Endothelial cell of umbilical vein (primary cell): Measurements from ENCODE around the gene XPO5. TPM values are rescaled to one million over a fixed set of nuclear protein-coding genes. Genes with fewer than 3 reads are reported as not detected.
A peak's percentile ranks its signal among the peaks of the same experiment; 100 is the strongest.

Source experiments
- BruUV-seq: library from RNA; stranded (reverse); fragments of 400-500 nt; replicated peaks from 2 replicates; lab custom pipeline; 2021; lab: Mats Ljungman, UMichigan
- CTCF ChIA-PET: fragments of 300-600, 350-600 bp; sonication (Branson Sonifier 250); formaldehyde crosslinking; loops from one replicate; lab custom pipeline; 2021; ENCODE audit warnings: antibody characterized with exemption, inconsistent platforms; lab: Charles Lee
- POLR2A ChIA-PET: fragments of 300-600, 350-600 bp; sonication (Branson Sonifier 250); formaldehyde crosslinking; loops from one replicate; lab custom pipeline; 2021; ENCODE audit warnings: antibody characterized with exemption, inconsistent platforms; lab: Charles Lee
- DNase-seq: peaks from one replicate; pipeline ENCODE4 v3.0.0-alpha.2; 2011; ENCODE audit warnings: low read depth, low spot score
- FAIRE-seq: peaks from 2 replicates; lab custom pipeline; 2011; peaks lifted over from hg19 to GRCh38; lab: Jason Lieb, UNC
- H2AFZ ChIP-seq: 2 replicates; pipeline ENCODE4 v1.6.0; 2012; ENCODE audit warnings: low read depth, low read length, control low read depth, inconsistent platforms
- H3K27ac ChIP-seq: 2 replicates; pipeline ENCODE4 v1.5.1; 2011; ENCODE audit warnings: low read depth, mild to moderate bottlenecking, control low read depth, low read length, moderate library complexity; ENCODE audit not compliant: insufficient read depth
- H3K27me3 ChIP-seq, 2 experiments: 2 replicates each; pipeline versions ENCODE4 v1.6.0 to v1.6.1; 2011; ENCODE audit warnings: low read length in 2 of 2, mixed read lengths in 1 of 2; ENCODE audit not compliant: control insufficient read depth in 2 of 2, insufficient read depth in 2 of 2
- H3K36me3 ChIP-seq, 2 experiments: 2 replicates in 1 of 2; 3 replicates in 1 of 2; pipeline ENCODE4 v1.5.1; 2011; ENCODE audit warnings: low read length in 2 of 2, mild to moderate bottlenecking in 1 of 2, moderate library complexity in 1 of 2; ENCODE audit not compliant: control insufficient read depth in 2 of 2, insufficient read depth in 2 of 2; ENCODE audit errors: extremely low read depth in 1 of 2
- H3K4me1 ChIP-seq: 3 replicates; pipeline ENCODE4 v1.5.1; 2011; ENCODE audit warnings: mild to moderate bottlenecking, low read length; ENCODE audit not compliant: control insufficient read depth, insufficient read depth; ENCODE audit errors: extremely low read depth
- H3K4me2 ChIP-seq: 2 replicates; pipeline ENCODE4 v1.6.1; 2011; ENCODE audit warnings: low read length, control low read depth, mixed read lengths; ENCODE audit not compliant: insufficient read depth
- H3K4me3 ChIP-seq, 3 experiments: fragments of 200-600 bp in 1 of 3; sonication (generic), shearing (Covaris generic) in 1 of 3; replicated peaks in 1 of 3; 2 replicates each; pipeline ENCODE4 v1.5.1; 2011 to 2016; ENCODE audit warnings: control low read depth in 3 of 3, low read length in 3 of 3, mild to moderate bottlenecking in 2 of 3, inconsistent platforms in 1 of 3, low read depth in 1 of 3, moderate library complexity in 1 of 3; ENCODE audit not compliant: insufficient read depth in 1 of 3
- H3K79me2 ChIP-seq: 2 replicates; pipeline ENCODE4 v1.6.0; 2012; ENCODE audit warnings: low read length, inconsistent platforms; ENCODE audit not compliant: control insufficient read depth, insufficient read depth
- H3K9ac ChIP-seq: replicated peaks from 2 replicates; pipeline ENCODE3; 2011; ENCODE audit warnings: low read length, control low read depth; ENCODE audit not compliant: insufficient read depth; ENCODE audit errors: extremely low read depth
- H3K9me1 ChIP-seq: replicated peaks from 3 replicates; pipeline ENCODE4 v1.6.0; 2011; ENCODE audit warnings: mild to moderate bottlenecking, low read length; ENCODE audit not compliant: control insufficient read depth, insufficient read depth; ENCODE audit errors: extremely low read depth
- H3K9me3 ChIP-seq: replicated peaks from 2 replicates; pipeline ENCODE4 v1.5.1; 2012; ENCODE audit warnings: low read length, inconsistent platforms; ENCODE audit not compliant: control insufficient read depth, insufficient read depth
- H4K20me1 ChIP-seq: replicated peaks from 2 replicates; pipeline ENCODE3; 2011; ENCODE audit warnings: mild to moderate bottlenecking, low read length; ENCODE audit not compliant: control insufficient read depth, insufficient read depth; ENCODE audit errors: extremely low read depth
- EZH2 ChIP-seq: IDR thresholded peaks from 2 replicates; pipeline ENCODE4 v1.6.1; 2012; ENCODE audit warnings: borderline replicate concordance, low read depth, mild to moderate bottlenecking, moderate library complexity, low read length, inconsistent platforms; ENCODE audit not compliant: severe bottlenecking
- FOS ChIP-seq: IDR thresholded peaks from 2 replicates; pipeline ENCODE4 v1.6.1; 2011; ENCODE audit warnings: mild to moderate bottlenecking, low read length, moderate library complexity, borderline replicate concordance; ENCODE audit not compliant: insufficient read depth
- GATA2 ChIP-seq: IDR thresholded peaks from 2 replicates; pipeline ENCODE4 v1.7.0; 2011; ENCODE audit warnings: low read depth, mild to moderate bottlenecking, moderate library complexity, mixed read lengths, low read length; ENCODE audit not compliant: insufficient read length, insufficient read depth
- JUN ChIP-seq: IDR thresholded peaks from 2 replicates; pipeline ENCODE4 v1.6.1; 2011; ENCODE audit warnings: borderline replicate concordance, low read depth; ENCODE audit not compliant: insufficient read length, insufficient read depth
- MYC ChIP-seq: IDR thresholded peaks from one replicate; pipeline ENCODE4 v1.6.1; 2011; ENCODE audit warnings: mild to moderate bottlenecking, low read depth, low read length
- POLR2A ChIP-seq: IDR thresholded peaks from 2 replicates; pipeline ENCODE4 v1.6.1; 2012; ENCODE audit warnings: low read depth, mild to moderate bottlenecking, control low read depth, low read length
- POLR2AphosphoS5 ChIP-seq: IDR thresholded peaks from 2 replicates; pipeline ENCODE4 v1.6.1; 2012; ENCODE audit warnings: low read depth, mild to moderate bottlenecking, control low read depth, low read length, moderate library complexity; ENCODE audit not compliant: insufficient read depth
- dilution Hi-C: fragments of 300-500 bp; cut with MboI; formaldehyde crosslinking; loops from one replicate; pipeline ENCODE4 v1.15.0; 2019; ENCODE audit warnings: low sequenced_read_pairs; ENCODE audit not compliant: extremely low pct_ligation_motif_present
- intact Hi-C: fragments of 100-400 bp; cut with micrococcal nuclease; formaldehyde crosslinking; loops from one replicate; pipeline ENCODE4 v1.10.0; 2022
- polyA plus RNA-seq, 4 experiments: library from polyadenylated mRNA; depleted of rRNA in 3 of 4; stranded (reverse) in 3 of 4; unstranded in 1 of 4; fragments of >200 nt; gene quantifications; 2 replicates each; pipeline versions ENCODE4 v1.2.1 to v1.2.3, GENCODE V29; 2011 to 2012; ENCODE audit warnings: missing spikeins in 1 of 4
- total RNA-seq: library from RNA; stranded (reverse); gene quantifications from 2 replicates; pipeline ENCODE4 v1.2.3, GENCODE V29; 2021
- TF ChIP-seq, protein P1 (sequence below): IDR thresholded peaks from 2 replicates; pipeline ENCODE4 v1.6.1; 2011; ENCODE audit not compliant: insufficient read depth, insufficient read length
- TF ChIP-seq, protein P2 (sequence below), 2 donors: IDR thresholded peaks; 1 replicate in 1 of 2; 2 replicates in 1 of 2; pipeline ENCODE4 v1.5.1; 2011; ENCODE audit warnings: low read length in 2 of 2, mild to moderate bottlenecking in 2 of 2, moderate library complexity in 2 of 2, control low read depth in 1 of 2, inconsistent platforms in 1 of 2, low read depth in 1 of 2; ENCODE audit not compliant: insufficient read depth in 1 of 2; ENCODE audit errors: extremely low read depth in 1 of 2

XPO5 gene
- total and polyA plus RNA-seq, 2 donors (not counting 3 experiments of a cell fraction or from before 2014, with no cell fraction given), result 28.4 to 50.0 TPM

DNA sequence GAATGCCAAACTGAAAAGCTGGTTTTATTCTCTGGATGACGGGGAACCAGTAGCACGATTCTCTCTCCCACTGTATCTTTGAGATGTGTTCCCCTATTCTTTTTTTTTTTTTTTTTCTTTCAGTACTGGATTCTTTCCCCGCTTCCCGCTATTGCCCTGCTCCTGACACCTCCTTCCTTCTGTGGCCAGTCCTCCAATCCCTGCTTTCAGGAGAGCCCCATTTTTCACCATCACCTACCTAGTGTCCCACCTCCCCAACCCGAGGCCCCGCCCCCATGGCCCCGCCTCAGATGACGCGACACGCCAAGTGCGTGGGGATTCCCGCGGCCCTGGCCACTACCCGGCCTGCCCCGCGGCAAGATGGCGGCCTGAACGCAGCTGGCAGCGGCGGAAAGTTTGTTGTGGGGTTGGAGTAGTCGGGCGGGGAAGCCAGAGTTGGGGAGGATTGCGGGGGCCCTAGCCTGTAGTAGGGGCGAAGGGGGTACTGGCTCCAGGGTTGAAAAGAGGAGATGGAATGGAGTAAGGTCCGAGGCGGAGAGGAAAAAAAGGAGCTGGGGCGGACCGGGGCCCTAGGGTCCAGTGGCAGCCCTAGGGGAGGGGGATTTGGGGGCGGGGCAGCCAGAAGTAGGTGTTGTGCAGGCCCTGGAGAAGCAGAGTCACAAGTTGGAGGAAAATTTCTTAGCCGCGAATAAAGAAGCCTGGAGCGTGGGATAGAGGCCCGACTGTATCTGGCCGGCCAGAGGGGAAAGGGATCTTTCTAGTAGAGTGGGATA lies 98.4 kb downstream of the XPO5 start, which contains the start of gene TJAP1:
Gene TJAP1 (plus strand): TSS at position 336 of the 773 bp plus-strand sequence. CDS start 21,432 bp downstream, outside the sequence.
- peaks cover 9% of the 10 kb centered on the region for H3K4me1 ChIP-seq
- H3K27me3 ChIP-seq, result no peaks in the 10 kb centered on the region
- ChIA-PET CTCF (interaction anchor here (0.6 to 1.6 kb wide), 6 partner anchors 9 to 231 kb away, joined by 3 to 9 read pairs (median 4); no protein-coding TSS in a partner anchor), POLR2A (interaction anchor here (0.6 to 1.0 kb wide), 8 partner anchors 10 to 611 kb away, joined by 3 to 5 read pairs (median 4); partner anchors contain the start of gene POLR1C)
- TF ChIP-seq FOS (no peak), POLR2A (peak; percentile 89), EZH2 (no peak), JUN (no peak), POLR2AphosphoS5 (peak; percentile 94), MYC (no peak), GATA2 (no peak)
- TF ChIP-seq, protein P1, sequence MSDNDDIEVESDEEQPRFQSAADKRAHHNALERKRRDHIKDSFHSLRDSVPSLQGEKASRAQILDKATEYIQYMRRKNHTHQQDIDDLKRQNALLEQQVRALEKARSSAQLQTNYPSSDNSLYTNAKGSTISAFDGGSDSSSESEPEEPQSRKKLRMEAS, result no peak
- TF ChIP-seq, protein P2, sequence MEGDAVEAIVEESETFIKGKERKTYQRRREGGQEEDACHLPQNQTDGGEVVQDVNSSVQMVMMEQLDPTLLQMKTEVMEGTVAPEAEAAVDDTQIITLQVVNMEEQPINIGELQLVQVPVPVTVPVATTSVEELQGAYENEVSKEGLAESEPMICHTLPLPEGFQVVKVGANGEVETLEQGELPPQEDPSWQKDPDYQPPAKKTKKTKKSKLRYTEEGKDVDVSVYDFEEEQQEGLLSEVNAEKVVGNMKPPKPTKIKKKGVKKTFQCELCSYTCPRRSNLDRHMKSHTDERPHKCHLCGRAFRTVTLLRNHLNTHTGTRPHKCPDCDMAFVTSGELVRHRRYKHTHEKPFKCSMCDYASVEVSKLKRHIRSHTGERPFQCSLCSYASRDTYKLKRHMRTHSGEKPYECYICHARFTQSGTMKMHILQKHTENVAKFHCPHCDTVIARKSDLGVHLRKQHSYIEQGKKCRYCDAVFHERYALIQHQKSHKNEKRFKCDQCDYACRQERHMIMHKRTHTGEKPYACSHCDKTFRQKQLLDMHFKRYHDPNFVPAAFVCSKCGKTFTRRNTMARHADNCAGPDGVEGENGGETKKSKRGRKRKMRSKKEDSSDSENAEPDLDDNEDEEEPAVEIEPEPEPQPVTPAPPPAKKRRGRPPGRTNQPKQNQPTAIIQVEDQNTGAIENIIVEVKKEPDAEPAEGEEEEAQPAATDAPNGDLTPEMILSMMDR (IDR thresholded peaks at IDR 0.05; ENCODE audit: extremely low read depth in 1 of 2, insufficient read depth in 1 of 2, low read depth in 1 of 2, low read length in 2 of 2), result no peak
- H3K9me3 ChIP-seq, result no peaks in the 10 kb centered on the region
- no peaks in the 10 kb centered on the region for H4K20me1 ChIP-seq
- peak within 1 kb of the TSS; percentile 82 to 96 (median 91) for H3K4me3 ChIP-seq
- peak within 1 kb of the TSS; percentile 91 for H2AFZ ChIP-seq
- BruUV-seq, result no TSS peak
- H3K9ac ChIP-seq, result peak within 1 kb of the TSS; percentile 86
- H3K4me2 ChIP-seq, result peak within 1 kb of the TSS; percentile 95
- peak; percentile 89 for DNase-seq
- intact Hi-C loops, result loop anchor here (2.0 kb wide), 1 partner anchor 23 kb away; the partner anchor contains the start of gene DLK2
- H3K27ac ChIP-seq, result peak within 1 kb of the TSS; percentile 58
- peaks cover 16% of the 10 kb centered on the region for H3K79me2 ChIP-seq
- peak; percentile 93 for FAIRE-seq
- dilution Hi-C loops, result no loop called here
- no peaks in the 10 kb centered on the region for H3K36me3 ChIP-seq
- no peaks in the 10 kb centered on the region for H3K9me1 ChIP-seq
